ENCODE results near the gene NUP93. TPM values are rescaled to one million over a fixed set of nuclear protein-coding genes. Genes with fewer than 3 reads are reported as not detected.

Gene NUP93
- total RNA-seq, 1 donor from 2014 or later = 52.7 TPM

DNA sequence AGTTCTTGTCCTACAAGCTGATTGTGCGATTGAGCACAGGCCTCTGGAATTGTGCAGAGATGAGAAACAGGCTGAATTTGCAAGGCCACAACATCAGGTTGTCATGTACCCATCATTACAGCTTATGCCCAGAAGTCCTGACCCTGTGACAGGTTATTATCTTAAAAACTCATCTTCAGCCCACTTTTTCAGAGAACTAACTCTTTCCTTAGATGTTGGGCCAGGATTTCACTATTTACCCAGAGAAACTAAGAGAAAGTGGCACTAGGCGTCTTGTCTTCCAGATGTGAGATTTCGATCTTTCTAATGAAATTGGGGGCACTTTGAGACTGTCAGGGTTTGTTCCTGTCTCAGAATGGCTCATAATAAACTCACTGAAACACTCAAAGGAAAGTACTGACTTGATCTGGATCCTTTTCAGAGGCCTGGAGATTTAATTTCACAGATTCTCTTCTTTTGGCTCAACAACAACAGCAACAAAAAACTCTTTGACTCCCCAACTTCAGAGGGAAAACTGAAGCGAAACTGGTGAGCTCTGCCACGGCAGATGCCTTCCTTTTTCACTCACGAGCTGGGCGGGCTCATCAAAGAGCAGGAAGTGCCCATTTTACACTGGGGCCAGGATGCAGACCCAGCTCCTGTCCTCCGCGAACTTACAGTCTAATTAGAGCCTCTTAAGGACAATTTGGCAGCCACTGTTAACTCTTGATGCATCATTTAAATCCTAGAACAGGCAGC lies 117.4 kb downstream of the NUP93 start:
- no peak for DNase-seq (ENCODE audit: low spot score)

GRCh38 chr16:56848029-56848936 lies 118.4 kb downstream of the NUP93 start:
- no peak for DNase-seq (ENCODE audit: low spot score)

DNA sequence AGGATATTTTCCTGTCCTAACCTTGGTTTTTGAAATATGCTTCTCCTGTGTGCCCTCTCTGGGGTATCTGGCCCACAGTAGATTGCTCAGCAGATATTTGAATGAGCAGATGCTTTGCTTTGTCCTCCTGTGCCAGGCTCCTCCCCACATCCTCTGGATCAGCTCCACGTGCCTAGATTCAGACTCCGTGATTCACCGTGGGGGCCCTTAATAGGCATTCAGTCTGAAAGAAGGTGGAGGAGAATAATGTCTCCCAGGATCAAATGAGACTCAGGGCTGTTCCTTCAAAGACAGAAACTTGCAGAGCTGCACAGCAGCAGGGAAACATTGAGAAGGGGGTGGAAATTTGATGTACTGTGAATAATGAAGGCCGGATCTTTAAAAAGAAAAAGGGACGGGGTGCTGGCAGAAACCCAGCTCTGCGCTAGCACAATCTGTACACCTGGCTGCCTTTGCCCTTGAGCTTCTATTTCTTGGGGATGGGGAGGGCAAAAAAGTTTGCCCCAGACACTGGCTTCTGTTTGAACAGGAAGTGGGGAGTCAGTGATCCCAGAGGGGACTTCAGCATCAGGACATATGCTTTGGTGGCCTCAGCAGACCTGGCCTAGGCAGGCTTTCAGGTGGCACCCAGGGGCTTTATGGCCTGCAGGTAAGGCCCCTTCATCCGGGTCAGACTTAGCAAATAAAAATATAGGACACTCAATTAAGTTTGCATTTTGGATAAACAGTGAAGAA lies 119.2 kb downstream of the NUP93 start:
- DNase-seq (ENCODE audit: low spot score) = no peak

GRCh38 chr16:56849690-56850680 lies 120.1 kb downstream of the NUP93 start:
- no peak for DNase-seq (ENCODE audit: low spot score)

DNA sequence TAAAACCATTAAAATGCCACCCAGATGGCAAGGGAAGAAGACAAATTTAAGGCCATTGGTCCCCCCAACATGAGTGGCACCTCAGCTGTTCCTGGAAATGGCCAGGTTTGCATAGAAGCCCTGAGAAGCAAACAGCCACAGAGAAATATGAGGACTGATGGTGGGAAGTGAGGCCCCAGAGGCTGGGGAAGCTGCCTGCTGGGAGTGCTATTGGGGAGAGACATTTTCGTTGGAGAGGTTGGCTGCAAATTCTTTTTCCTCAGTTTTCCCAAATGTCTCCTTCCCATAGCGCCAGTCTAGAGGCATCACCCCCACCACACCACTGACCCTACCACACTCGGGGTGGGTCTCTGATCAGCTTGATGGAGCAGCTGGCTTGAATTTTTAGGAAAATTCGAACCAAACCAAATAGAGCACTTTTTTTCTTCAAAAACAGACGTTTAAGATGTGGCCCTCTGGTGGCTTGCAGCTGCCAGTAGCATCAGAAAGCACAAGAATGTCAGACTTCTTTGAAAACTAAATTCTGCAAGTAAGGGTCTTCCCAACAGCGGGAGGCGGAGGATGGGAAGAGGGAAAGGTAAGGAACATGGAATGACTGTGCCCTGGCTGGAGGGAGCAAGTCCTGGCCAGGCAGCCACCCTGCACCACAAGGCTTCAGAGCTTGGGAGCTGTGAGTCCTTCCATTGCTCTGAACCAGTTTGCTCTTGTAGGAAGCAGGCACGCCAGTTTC lies 121.9 kb downstream of the NUP93 start:
- DNase-seq (ENCODE audit: low spot score) = no peak

DNA sequence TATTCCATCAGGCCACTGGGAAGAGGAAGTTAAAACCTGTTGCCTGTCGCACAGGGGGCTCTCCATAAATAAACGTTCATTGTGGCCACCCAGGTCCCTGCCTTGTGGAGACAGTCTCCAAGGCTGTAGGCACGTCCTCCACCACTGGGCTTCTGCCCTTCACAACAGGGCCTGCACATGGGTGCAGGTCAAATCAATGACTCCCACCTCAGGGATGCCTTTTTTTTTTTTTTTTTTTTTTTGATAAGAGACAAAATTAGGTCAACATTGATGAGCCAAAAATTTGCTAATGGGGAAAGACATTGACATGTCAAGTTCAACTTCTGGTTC lies 122.4 kb downstream of the NUP93 start:
- DNase-seq (ENCODE audit: low spot score) = no peak

DNA sequence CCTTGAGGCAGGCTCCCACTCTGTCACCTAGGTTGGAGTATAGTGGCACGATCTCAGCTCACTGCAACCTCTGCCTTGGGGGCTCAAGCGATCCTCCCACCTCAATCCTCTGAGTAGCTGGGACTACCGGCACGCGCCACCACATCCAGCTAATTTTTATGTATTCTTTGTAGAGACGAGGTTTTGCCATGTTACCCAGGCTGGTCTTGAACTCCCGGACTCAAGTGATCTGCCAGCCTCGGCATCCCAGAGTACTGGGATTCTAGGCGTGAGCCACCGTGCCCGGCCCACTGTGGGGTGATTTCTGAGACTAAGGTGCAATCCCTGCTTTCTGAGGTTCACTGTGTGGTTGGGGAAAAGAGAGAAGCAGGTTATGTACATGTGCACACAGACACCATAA lies 123.0 kb downstream of the NUP93 start:
- no peak for DNase-seq (ENCODE audit: low spot score)

GRCh38 chr16:56855201-56855600 lies 125.3 kb downstream of the NUP93 start:
- DNase-seq (ENCODE audit: low spot score) = no peak

DNA sequence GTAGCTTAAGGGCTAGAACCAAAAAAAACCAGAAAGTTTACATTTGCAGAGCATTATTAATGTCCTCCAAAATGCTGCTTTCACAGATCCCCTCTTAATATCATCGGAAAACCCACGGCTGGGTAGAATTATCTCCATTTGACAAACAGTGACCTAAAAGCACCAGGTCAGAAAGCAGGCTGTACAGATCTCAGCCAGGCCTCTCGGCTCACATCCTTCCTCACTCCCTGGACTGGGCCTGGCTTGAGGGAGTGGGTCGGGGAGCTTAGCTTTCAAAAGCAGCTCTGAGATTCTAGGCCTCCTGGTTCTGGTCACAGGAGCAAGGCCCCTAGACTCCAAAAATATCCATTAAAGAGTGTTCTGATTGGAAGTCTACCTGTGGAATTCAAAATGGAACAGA lies 126.0 kb downstream of the NUP93 start:
- no peak for DNase-seq (ENCODE audit: low spot score)

DNA sequence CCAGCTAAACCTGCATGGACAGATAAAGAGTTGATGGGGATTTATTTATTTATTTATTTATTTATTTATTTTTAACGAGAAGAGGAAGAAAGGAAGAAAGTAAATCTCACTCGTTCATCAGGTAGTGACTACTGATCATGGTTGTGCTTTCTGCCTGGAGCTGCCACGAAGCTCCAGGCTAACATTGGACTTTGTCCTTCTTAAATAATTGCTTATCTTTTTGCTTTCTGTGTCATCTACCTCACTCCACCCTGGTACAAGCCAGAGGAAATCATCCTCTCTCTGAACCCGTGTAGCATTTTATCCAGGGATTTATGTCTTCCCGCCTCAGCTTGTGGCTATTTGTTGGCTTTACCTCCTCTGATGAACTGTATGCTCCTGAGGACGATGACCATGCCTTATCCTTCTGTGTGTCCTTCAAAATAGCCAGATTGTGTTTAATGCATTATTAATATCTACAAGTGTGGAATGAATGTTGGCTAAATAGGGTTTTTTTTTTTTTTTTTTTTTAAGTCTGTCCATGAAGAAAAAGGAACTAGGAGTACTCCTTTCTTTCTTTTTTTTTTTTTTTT lies 127.0 kb downstream of the NUP93 start:
- no peak for DNase-seq (ENCODE audit: low spot score)

- no peak for DNase-seq (ENCODE audit: low spot score)
Observed at GRCh38 chr16:56858374-56858773, 128.4 kb downstream of the NUP93 start.

DNA sequence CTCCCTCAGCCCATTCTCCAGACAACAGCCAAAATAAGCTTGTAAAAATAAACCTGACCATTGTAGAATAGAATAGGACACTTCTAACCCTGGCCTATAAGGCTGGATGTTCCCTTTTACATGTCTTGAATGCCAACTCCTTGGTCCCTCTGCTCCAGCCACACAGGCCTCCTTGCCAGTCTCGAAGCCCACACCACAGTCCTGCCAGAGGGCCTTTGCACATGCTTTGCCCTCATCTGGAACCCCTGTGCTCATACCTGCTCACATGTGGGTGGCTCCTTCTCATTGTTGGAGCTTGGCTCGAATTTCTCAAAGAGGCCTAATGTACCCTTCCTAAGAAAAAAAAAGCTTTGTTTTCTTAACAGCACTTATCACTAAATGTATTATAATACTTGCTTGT lies 129.7 kb downstream of the NUP93 start:
- no peak for DNase-seq (ENCODE audit: low spot score)

DNA sequence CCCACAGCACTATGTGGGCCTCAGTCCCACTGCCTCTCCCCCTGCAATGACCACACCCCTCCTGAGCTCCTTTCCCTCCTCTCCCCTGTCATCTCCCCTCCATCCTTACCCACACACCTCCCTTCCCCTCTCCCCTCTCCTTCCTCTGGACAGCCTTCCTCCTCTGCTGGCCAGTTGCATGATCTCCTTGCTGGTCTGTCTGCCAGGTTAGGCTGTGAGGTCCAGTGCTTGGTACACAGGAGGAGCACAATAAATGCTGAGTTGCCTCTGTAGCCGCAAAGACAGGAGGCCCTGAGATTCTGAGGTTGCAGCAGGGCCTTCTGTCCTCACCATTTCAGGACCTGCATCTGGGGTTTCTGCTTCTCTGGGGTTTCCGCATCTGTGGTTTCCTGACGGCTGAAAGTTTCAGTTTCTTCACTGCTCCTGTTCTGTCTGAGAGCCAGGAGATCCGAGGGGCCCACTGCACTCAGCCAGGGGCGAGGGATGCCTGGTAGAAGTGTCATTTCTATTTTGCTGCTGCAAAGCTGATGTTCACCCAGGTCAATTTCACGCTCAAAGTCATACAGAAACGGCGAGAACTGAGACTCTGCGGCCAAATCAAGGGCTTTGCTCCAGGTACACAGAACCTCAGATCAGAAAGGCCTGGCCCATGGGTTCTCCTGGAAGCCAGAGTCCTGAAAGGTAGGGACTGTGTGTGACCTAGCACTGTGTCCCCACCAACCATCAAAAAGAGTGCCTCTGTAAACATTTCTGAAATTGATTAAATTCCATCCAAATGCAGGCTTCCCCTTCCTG lies 130.5 kb downstream of the NUP93 start:
- DNase-seq (ENCODE audit: low spot score) = no peak

GRCh38 chr16:56861092-56861610 lies 131.2 kb downstream of the NUP93 start:
- DNase-seq (ENCODE audit: low spot score) = no peak

DNA sequence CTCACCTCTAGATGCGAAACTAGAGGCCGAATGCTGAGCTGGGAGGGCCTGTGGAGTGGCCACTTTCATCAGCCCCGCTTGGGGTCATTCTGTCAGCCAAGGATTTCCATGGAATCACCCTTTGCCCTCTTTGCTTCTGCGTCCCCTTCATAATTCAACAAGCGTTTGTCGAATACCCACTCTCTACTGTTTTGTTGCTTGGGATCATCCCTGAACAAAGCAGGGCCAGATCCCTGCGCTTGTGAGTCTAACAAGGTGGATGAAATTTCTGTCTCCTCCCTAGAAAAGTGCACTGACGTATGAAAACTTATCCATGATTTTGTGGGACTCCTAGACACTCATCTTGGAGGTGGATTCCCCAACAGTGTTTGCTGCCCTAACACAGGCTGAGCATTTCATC lies 131.8 kb downstream of the NUP93 start:
- DNase-seq (ENCODE audit: low spot score) = no peak

GRCh38 chr16:56862776-56863175 lies 132.8 kb downstream of the NUP93 start:
- DNase-seq (ENCODE audit: low spot score) = no peak

- no peak for DNase-seq (ENCODE audit: low spot score)
Observed at GRCh38 chr16:56864960-56865359, 135.0 kb downstream of the NUP93 start, which contains the start of gene SLC12A3. Gene SLC12A3, plus strand, starts transcription at chr16:56865207. Its CDS starts 29 bp downstream, at chr16:56865236.

- no peak for DNase-seq (ENCODE audit: low spot score)
Observed at GRCh38 chr16:56865394-56866062, 135.6 kb downstream of the NUP93 start.
